ENCODE data around the gene GLB1L2.

GLB1L2 gene

DNA sequence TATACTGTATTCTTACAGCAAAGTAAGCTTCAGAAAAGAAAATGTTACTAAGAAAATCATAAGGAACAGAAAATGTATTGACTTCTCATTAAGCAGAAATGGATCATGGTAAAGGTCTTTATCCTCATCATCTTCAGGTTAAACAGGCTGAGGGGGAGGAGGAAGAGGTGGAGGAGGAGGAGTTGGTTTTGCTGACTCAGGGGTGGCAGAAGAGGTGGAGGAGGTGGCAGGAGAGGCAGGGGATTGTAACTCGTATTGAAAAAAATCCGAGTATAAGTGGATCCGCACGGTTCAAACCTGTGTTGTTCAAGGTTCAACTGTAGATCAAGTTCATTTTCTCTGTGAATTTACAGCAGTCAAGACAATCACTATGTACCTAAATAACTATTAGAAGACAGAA lies 42.6 kb upstream of the GLB1L2 start:
- DNase-seq (ENCODE audit: extremely low read depth, low read depth), result no peak
- TF ChIP-seq, protein P1, sequence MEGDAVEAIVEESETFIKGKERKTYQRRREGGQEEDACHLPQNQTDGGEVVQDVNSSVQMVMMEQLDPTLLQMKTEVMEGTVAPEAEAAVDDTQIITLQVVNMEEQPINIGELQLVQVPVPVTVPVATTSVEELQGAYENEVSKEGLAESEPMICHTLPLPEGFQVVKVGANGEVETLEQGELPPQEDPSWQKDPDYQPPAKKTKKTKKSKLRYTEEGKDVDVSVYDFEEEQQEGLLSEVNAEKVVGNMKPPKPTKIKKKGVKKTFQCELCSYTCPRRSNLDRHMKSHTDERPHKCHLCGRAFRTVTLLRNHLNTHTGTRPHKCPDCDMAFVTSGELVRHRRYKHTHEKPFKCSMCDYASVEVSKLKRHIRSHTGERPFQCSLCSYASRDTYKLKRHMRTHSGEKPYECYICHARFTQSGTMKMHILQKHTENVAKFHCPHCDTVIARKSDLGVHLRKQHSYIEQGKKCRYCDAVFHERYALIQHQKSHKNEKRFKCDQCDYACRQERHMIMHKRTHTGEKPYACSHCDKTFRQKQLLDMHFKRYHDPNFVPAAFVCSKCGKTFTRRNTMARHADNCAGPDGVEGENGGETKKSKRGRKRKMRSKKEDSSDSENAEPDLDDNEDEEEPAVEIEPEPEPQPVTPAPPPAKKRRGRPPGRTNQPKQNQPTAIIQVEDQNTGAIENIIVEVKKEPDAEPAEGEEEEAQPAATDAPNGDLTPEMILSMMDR (IDR thresholded peaks at IDR 0.05; ENCODE audit: low read depth, low read length), result no peak

DNA sequence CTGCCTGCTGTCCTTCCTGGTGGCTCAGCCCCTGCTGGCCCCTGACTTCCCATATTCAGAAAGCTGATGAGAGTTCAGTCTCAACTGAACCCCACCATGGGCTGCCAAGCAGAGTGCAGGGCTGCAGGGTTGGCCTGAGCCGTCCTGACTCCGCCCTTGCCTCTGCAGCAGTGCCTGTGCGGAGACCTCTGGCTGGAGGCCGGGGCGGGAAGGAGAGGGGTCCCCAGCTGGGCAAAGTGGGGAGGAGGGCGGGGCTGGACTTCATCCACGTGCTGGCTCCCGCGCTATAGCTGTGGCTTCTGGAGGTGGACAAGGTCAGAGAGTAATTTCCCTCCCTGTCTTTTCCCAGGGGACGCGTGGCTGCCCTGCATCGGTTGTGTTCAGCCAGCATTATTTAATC lies 42.0 kb upstream of the GLB1L2 start:
- DNase-seq (ENCODE audit: extremely low read depth, low read depth), result no peak
- TF ChIP-seq, protein P1 (IDR thresholded peaks at IDR 0.05; ENCODE audit: low read depth, low read length), result no peak

DNA sequence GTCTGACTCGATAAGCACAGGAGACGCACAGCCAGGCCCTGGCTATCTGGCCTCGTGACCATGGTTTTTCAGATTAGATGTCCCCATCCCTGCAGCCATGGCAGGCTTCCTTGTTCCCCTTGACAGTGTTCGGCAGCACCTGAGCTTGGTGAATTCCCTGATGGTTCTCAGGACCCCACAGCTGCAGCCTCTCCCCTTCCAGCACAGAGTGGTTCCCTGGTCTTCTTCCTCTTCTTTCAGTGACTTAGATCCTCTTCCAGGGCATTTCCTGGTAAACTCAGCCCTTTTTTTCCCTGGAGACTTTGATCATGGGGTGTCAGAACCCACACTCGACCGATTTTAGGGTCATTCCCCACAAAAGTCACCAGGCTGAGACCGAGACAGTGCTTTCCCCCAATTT lies 41.1 kb upstream of the GLB1L2 start:
- DNase-seq (ENCODE audit: extremely low read depth, low read depth), result no peak
- TF ChIP-seq, protein P1 (IDR thresholded peaks at IDR 0.05; ENCODE audit: low read depth, low read length), result no peak

DNA sequence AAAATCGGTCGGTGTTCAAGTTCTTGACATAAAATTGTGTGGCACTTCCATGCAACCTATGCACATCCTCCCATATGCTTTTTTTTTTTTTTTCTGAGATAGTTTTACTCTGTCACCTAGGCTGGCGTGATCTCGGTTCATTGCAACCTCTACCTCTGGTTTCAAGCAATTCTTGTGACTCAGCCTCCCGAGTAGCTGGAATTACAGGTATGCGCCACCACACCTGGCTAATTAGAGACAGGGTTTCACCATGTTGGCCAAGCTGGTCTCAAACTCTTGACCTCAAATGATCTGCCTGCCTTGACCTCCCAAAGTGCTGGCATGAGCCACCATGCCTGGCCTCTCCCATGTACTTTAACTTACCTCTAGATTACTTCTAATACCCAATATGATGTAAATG lies 40.6 kb upstream of the GLB1L2 start:
- TF ChIP-seq, protein P1 (IDR thresholded peaks at IDR 0.05; ENCODE audit: low read depth, low read length), result no peak
- no peak for DNase-seq (ENCODE audit: extremely low read depth, low read depth)

DNA sequence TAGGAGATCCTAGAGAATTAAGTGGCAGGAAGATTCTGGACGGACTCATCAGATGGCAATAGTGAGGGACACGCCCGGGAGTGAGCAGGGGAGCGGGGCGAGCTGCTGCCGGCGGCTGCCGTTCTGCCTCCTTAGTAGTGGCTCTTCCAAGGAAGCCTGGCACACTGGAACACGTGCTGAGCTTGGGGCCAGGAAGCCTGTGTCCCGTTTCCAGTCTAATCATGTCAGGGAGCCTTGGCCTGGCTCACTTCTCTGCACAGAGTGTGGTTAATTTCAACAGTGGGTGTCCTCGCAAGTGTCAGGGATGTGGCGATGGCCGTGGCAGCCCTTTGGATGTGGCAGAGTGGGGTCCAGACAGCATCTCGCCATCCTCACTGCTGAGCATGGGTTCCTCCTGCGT lies 39.1 kb upstream of the GLB1L2 start:
- no peak for DNase-seq (ENCODE audit: extremely low read depth, low read depth)
- TF ChIP-seq, protein P1 (IDR thresholded peaks at IDR 0.05; ENCODE audit: low read depth, low read length), result no peak

DNA sequence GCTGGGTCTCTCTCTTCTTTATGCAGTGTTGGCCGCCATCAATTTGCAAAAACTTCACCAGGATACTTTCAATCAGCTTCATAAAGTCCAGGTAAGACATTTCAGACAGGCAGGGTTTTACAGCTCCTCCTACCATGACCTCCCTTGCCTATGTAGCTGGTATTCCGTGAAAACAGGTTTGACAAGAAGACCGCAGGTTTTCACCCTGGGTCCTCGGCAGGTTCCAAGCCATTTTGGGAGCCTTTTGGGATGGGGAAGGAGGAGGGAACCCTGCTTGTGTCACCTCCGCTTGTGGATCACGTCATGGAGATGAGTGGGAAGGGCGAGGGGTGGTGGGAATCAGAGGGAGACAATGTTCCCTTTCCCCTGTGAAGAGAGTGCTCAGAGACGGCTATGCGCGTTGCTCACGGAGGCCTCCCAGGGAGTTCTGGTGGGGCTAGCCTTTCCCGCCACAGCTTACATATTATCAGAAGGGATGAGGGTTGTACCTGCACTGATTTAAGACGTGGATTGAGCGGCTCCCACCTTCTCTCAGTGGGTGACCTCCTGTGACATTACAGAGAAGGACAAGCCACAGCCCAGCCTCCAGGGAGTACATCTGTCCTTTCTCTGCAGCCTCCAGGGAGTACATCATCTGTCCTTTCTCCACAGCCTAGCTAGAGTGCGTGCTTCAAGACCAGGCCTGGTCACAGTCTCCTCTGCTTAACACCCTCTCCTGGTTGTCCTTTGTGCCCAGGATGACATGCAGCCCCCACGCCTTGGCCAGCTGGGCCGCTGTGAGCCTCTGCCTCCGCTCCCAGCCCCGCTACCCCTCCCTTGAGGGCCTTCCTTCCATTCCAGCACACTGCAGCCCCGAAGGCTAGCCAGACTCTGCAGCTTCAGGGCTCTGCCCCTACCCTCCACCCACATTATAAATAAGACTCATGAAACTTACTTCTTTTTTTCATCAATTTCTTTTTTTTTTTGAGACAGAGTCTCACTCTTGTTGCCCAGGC lies 38.4 kb upstream of the GLB1L2 start:
- TF ChIP-seq, protein P1 (IDR thresholded peaks at IDR 0.05; ENCODE audit: low read depth, low read length), result no peak
- DNase-seq (ENCODE audit: extremely low read depth, low read depth), result no peak

DNA sequence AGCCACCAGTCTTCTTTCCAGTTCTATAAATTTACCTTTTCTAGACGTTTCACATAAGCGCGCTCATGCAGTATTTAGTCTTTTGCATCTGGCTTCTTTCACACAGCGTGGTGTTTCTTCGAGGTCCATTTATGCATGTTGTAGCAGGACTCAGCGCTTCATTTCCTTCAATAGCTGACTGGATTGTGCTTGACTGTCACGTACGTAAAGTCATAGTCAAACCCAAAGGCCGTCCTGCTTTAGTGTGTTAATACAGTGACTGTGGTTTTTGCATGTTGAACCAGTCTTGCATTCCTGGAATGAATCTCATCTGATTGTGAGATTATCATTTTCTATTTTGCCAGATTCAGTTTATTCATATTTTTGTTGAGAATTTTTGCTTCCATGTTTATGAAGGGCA lies 37.1 kb upstream of the GLB1L2 start:
- no peak for DNase-seq (ENCODE audit: extremely low read depth, low read depth)
- TF ChIP-seq, protein P1 (IDR thresholded peaks at IDR 0.05; ENCODE audit: low read depth, low read length), result no peak

Data from AG09319 (cell line).